SU-DHL-6 (cell line): ENCODE results near the gene MYLK3.

ENCODE experiments used
- H2AFZ ChIP-seq: fragments of 200-600 bp; sonication (generic); 2 replicates; pipeline ENCODE4 v1.6.1; 2014; ENCODE audit warnings: low read depth, mild to moderate bottlenecking, moderate library complexity, mixed read lengths, antibody characterized with exemption, low read length; ENCODE audit not compliant: severe bottlenecking
- H3F3A ChIP-seq: fragments of 200-600 bp; shearing (Covaris generic); 2 replicates; pipeline ENCODE4 v1.6.0; 2016; ENCODE audit warnings: antibody characterized with exemption, mild to moderate bottlenecking; ENCODE audit not compliant: insufficient read depth
- H3K27ac ChIP-seq: fragments of 200-600 bp; sonication (generic); 2 replicates; pipeline ENCODE4 v1.5.1; 2016; ENCODE audit warnings: low read depth, mild to moderate bottlenecking, low read length, moderate library complexity, mixed read lengths
- H3K27me3 ChIP-seq: fragments of 200-600 bp; sonication (generic), shearing (Covaris generic); 2 replicates; pipeline ENCODE4 v1.6.0; 2014; ENCODE audit warnings: mild to moderate bottlenecking, low read length
- H3K36me3 ChIP-seq: fragments of 200-600 bp; sonication (generic); 2 replicates; pipeline ENCODE4 v1.6.1; 2014; ENCODE audit warnings: mild to moderate bottlenecking, low read length, mixed read lengths
- H3K4me2 ChIP-seq: fragments of 300-600, 200-600 bp; shearing (Covaris generic), sonication (generic); 2 replicates; pipeline ENCODE4 v1.6.0; 2014; ENCODE audit warnings: low read length, low read depth, mild to moderate bottlenecking; ENCODE audit not compliant: poor library complexity, severe bottlenecking
- H3K4me3 ChIP-seq: fragments of 200-600 bp; sonication (generic); 2 replicates; pipeline ENCODE4 v1.5.1; 2014; ENCODE audit warnings: antibody characterized with exemption, low read length, mild to moderate bottlenecking, mixed read lengths; ENCODE audit not compliant: insufficient read depth, poor library complexity, severe bottlenecking
- H3K79me2 ChIP-seq: fragments of 200-600 bp; sonication (generic); 2 replicates; pipeline ENCODE4 v1.6.1; 2014; ENCODE audit warnings: mild to moderate bottlenecking, low read length, moderate library complexity; ENCODE audit not compliant: insufficient read depth
- H3K9ac ChIP-seq: fragments of 200-600 bp; sonication (generic); 2 replicates; pipeline ENCODE4 v1.7.0; 2014; ENCODE audit warnings: mild to moderate bottlenecking, low read length
- H3K9me2 ChIP-seq: fragments of 200-600 bp; sonication (generic); replicated peaks from 2 replicates; pipeline ENCODE4 v1.6.1; 2014; ENCODE audit warnings: low read length; ENCODE audit not compliant: insufficient read depth
- H3K9me3 ChIP-seq: fragments of 200-600 bp; sonication (generic); 2 replicates; pipeline ENCODE4 v1.6.1; 2014; ENCODE audit warnings: low read length, mixed read lengths; ENCODE audit not compliant: insufficient read depth
- H4K20me1 ChIP-seq: fragments of 200-600 bp; sonication (generic); 2 replicates; pipeline ENCODE4 v1.6.1; 2014; ENCODE audit warnings: low read depth, mild to moderate bottlenecking, antibody characterized with exemption, low read length, moderate library complexity, mixed read lengths
- EZH2phosphoT487 ChIP-seq: fragments of 200-600 bp; sonication (generic), shearing (Covaris generic); conservative IDR thresholded peaks from 2 replicates; pipeline ENCODE4 v1.6.1; 2018; ENCODE audit warnings: mild to moderate bottlenecking, antibody characterized with exemption, low read length, moderate library complexity, mixed read lengths
- TF ChIP-seq, protein P1 (sequence below): fragments of 200-600 bp; sonication (generic); IDR thresholded peaks from one replicate; pipeline ENCODE4 v1.5.1; 2017; ENCODE audit warnings: antibody characterized with exemption, mild to moderate bottlenecking, low read length, moderate library complexity; ENCODE audit not compliant: insufficient read depth, poor library complexity, severe bottlenecking

The MYLK3 gene

DNA sequence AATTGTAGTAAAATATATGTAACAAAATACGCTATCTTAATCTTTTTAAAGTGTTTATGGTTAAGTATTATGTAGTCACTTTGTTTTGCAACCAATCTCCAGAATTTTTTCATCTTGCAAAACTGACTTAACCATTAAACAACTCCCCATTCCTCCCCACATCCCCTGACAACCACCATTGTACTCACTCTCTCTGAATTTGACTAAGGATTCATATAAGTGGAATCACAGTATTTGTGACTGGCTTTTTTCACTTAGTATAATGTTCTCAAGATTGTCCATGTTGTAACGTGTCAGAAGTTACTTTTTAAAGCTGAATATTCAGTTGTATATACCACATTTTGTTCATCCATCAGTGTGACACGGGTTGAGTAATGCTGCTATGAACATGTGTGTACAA is 48.1 kb downstream of the MYLK3 start:
- Histone ChIP-seq H4K20me1 (no peaks in the 10 kb centered on the region; the same call in 1 of the 2 replicates), H2AFZ (no peak overlapping the region), H3K36me3 (peaks cover 33% of the 10 kb centered on the region), H3K79me2 (no peaks in the 10 kb centered on the region), H3K27me3 (no peaks in the 10 kb centered on the region), H3K9ac (no peak overlapping the region), H3K9me2 (no peaks in the 10 kb centered on the region), H3K4me3 (no peak overlapping the region), H3K9me3 (no peaks in the 10 kb centered on the region), H3K27ac (no peak overlapping the region), H3K4me2 (no peak overlapping the region), H3F3A (peaks cover 13% of the 10 kb centered on the region)
- no peak for TF ChIP-seq EZH2phosphoT487
- TF ChIP-seq, protein P1, sequence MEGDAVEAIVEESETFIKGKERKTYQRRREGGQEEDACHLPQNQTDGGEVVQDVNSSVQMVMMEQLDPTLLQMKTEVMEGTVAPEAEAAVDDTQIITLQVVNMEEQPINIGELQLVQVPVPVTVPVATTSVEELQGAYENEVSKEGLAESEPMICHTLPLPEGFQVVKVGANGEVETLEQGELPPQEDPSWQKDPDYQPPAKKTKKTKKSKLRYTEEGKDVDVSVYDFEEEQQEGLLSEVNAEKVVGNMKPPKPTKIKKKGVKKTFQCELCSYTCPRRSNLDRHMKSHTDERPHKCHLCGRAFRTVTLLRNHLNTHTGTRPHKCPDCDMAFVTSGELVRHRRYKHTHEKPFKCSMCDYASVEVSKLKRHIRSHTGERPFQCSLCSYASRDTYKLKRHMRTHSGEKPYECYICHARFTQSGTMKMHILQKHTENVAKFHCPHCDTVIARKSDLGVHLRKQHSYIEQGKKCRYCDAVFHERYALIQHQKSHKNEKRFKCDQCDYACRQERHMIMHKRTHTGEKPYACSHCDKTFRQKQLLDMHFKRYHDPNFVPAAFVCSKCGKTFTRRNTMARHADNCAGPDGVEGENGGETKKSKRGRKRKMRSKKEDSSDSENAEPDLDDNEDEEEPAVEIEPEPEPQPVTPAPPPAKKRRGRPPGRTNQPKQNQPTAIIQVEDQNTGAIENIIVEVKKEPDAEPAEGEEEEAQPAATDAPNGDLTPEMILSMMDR, result no peak

DNA sequence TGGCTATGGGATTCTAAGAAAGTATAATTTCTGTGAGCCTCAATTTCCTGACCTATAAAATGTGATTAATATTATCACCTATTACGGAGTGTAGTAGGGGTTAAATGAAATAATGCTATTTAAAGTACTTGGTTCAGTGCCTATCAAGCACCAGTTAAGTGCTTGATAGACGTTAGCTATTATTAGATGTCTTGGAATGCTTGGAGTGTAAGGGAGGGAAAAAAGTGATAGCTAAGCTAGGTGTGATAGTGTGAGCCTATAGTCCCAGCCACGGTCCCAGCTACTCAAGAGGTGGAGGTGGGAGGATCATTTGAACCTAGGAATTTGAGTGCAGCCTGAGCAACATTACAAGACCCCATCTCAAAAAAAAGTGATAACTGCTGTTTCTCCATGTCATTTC is 51.2 kb downstream of the MYLK3 start:
- peaks cover 17% of the 10 kb centered on the region for H3F3A ChIP-seq
- no peaks in the 10 kb centered on the region for H3K9me2 ChIP-seq
- H3K9ac ChIP-seq, result no peak overlapping the region
- peaks cover 5% of the 10 kb centered on the region for H3K79me2 ChIP-seq
- H3K27me3 ChIP-seq, result no peaks in the 10 kb centered on the region
- no peak overlapping the region for H2AFZ ChIP-seq
- no peaks in the 10 kb centered on the region for H3K9me3 ChIP-seq
- TF ChIP-seq EZH2phosphoT487, result no peak
- TF ChIP-seq, protein P1, result no peak
- peaks cover 50% of the 10 kb centered on the region for H3K36me3 ChIP-seq
- no peak overlapping the region for H3K27ac ChIP-seq
- no peak overlapping the region for H3K4me2 ChIP-seq
- H4K20me1 ChIP-seq, result peaks cover 4% of the 10 kb centered on the region; the same call in 1 of the 2 replicates
- H3K4me3 ChIP-seq, result no peak overlapping the region

DNA sequence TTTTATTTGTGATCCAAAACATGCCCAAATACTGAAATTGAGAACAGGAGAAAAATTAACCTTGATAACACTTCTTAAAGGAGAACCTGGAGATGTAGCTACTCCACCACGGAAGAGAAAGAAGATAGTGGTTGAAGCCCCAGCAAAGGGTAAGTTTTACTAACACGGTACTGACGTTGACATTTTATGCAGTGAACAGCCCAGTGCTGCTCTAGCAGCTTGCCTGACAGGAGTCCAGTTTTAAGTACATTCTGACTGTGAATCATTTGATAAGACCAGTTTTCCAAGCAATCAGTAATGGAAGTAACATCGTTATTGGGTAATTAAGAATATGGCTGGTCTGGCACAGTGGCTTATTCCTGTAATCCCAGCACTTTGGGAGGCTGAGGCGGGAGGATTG is 52.2 kb downstream of the MYLK3 start:
- no peaks in the 10 kb centered on the region for H3K27me3 ChIP-seq
- H3F3A ChIP-seq, result peaks cover 18% of the 10 kb centered on the region
- peaks cover 16% of the 10 kb centered on the region for H3K79me2 ChIP-seq
- H3K27ac ChIP-seq, result no peak overlapping the region
- H3K4me3 ChIP-seq, result no peak overlapping the region
- TF ChIP-seq EZH2phosphoT487, result no peak
- TF ChIP-seq, protein P1, result no peak
- H3K9ac ChIP-seq, result no peak overlapping the region
- no peak overlapping the region for H2AFZ ChIP-seq
- H3K4me2 ChIP-seq, result no peak overlapping the region
- H3K9me2 ChIP-seq, result no peaks in the 10 kb centered on the region
- no peaks in the 10 kb centered on the region for H3K9me3 ChIP-seq
- peaks cover 60% of the 10 kb centered on the region for H3K36me3 ChIP-seq
- H4K20me1 ChIP-seq, result peaks cover 10% of the 10 kb centered on the region; the same call in 1 of the 2 replicates
